HEK293T (cell line): ENCODE results near the gene NACA2.

ENCODE experiments used
- BHLHE40 ChIP-seq: fragments of 450-650 bp; IDR thresholded peaks from 2 replicates; pipeline ENCODE4 v1.6.1; 2016; ENCODE audit warnings: mild to moderate bottlenecking, moderate library complexity, borderline replicate concordance
- ELF4 ChIP-seq: fragments of 450-650 bp; IDR thresholded peaks from 2 replicates; pipeline ENCODE4 v1.6.1; 2017; ENCODE audit warnings: antibody characterized with exemption
- FOXA1 ChIP-seq: fragments of 450-650 bp; IDR thresholded peaks from 2 replicates; pipeline ENCODE4 v1.6.1; 2016; ENCODE audit warnings: mild to moderate bottlenecking
- FOXK2 ChIP-seq: fragments of 450-650 bp; IDR thresholded peaks from 2 replicates; pipeline ENCODE4 v1.6.1; 2016; ENCODE audit warnings: mild to moderate bottlenecking
- FOXM1 ChIP-seq: fragments of 450-650 bp; IDR thresholded peaks from 2 replicates; pipeline ENCODE4 v1.6.1; 2017; ENCODE audit warnings: mild to moderate bottlenecking, borderline replicate concordance
- L3MBTL2 ChIP-seq: fragments of 450-650 bp; conservative IDR thresholded peaks from 2 replicates; pipeline ENCODE4 v1.6.1; 2016; ENCODE audit warnings: mild to moderate bottlenecking
- LEF1 ChIP-seq: fragments of 450-650 bp; IDR thresholded peaks from 2 replicates; pipeline ENCODE4 v1.6.1; 2017; ENCODE audit warnings: mild to moderate bottlenecking, borderline replicate concordance
- NFRKB ChIP-seq: fragments of 450-650 bp; IDR thresholded peaks from 2 replicates; pipeline ENCODE4 v1.6.1; 2016; ENCODE audit warnings: mild to moderate bottlenecking, moderate library complexity
- SP1 ChIP-seq: fragments of 450-650 bp; IDR thresholded peaks from 2 replicates; pipeline ENCODE4 v1.6.1; 2017
- SUZ12 ChIP-seq: fragments of 450-650 bp; IDR thresholded peaks from 2 replicates; pipeline ENCODE4 v1.6.1; 2016; ENCODE audit warnings: mild to moderate bottlenecking
- TARDBP ChIP-seq: fragments of 450-650 bp; IDR thresholded peaks from 2 replicates; pipeline ENCODE4 v1.6.1; 2016
- ZNF384 ChIP-seq: fragments of 450-650 bp; IDR thresholded peaks from 2 replicates; pipeline ENCODE4 v1.6.1; 2016
- TF ChIP-seq, protein P1 (sequence below): fragments of 450-650 bp; IDR thresholded peaks from 2 replicates; pipeline ENCODE4 v1.6.1; 2016

DNA sequence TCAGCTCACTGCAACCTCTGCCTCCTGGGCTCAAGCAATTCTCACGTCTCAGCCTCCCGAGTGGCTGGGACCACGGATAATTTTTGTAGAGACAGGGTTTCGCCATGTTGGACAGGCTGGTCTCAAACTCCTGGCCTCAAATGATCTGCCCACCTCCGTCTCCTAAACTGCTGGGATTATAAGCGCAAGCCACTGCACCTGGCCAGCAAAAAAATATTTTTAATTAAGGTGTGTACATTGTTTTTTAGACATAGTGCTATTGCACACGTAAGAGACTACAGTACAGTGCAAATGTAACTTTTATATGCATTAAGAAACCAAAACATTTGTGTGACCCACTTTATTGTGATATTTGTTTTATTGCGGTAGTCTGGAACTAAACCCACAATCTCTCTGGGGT is 49.0 kb downstream of the NACA2 start:
- no peak for TF ChIP-seq L3MBTL2
- no peak for TF ChIP-seq FOXM1
- TF ChIP-seq FOXA1: no peak
- TF ChIP-seq ELF4: no peak
- no peak for TF ChIP-seq NFRKB
- TF ChIP-seq ZNF384: no peak
- no peak for TF ChIP-seq FOXK2
- TF ChIP-seq SP1: no peak
- TF ChIP-seq, protein P1, sequence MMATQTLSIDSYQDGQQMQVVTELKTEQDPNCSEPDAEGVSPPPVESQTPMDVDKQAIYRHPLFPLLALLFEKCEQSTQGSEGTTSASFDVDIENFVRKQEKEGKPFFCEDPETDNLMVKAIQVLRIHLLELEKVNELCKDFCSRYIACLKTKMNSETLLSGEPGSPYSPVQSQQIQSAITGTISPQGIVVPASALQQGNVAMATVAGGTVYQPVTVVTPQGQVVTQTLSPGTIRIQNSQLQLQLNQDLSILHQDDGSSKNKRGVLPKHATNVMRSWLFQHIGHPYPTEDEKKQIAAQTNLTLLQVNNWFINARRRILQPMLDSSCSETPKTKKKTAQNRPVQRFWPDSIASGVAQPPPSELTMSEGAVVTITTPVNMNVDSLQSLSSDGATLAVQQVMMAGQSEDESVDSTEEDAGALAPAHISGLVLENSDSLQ: no peak
- TF ChIP-seq SUZ12: no peak
- no peak for TF ChIP-seq LEF1
- TF ChIP-seq TARDBP: no peak
- TF ChIP-seq BHLHE40: no peak
